MCF 10A (cell line): Measurements from ENCODE around the gene RCAN2. TPM values are rescaled to one million over a fixed set of nuclear protein-coding genes. Genes with fewer than 3 reads are reported as not detected.

Source experiments
- BruUV-seq: library from RNA; stranded (reverse); fragments of 400-500 nt; replicated peaks from 2 replicates; lab custom pipeline; 2021; lab: Mats Ljungman, UMichigan
- CTCF ChIA-PET: fragments of 300-600 bp; sonication (Branson Sonifier 250); formaldehyde crosslinking; extraction: SDS; loops from one replicate; lab custom pipeline; 2021; ENCODE audit warnings: antibody characterized with exemption, inconsistent platforms; lab: Yijun Ruan, JAX
- POLR2A ChIA-PET: fragments of 300-600, 350-650 bp; sonication (Branson Sonifier 250); formaldehyde crosslinking; extraction: SDS; loops from one replicate; lab custom pipeline; 2020; ENCODE audit warnings: antibody characterized with exemption, inconsistent platforms; lab: Yijun Ruan, JAX
- DNase-seq: peaks from one replicate; pipeline ENCODE4 v3.0.0-alpha.2; 2018; ENCODE audit not compliant: unreplicated experiment
- H3K27ac Mint-ChIP-seq: one replicate; pipeline ENCODE4 v1.8.0; 2022; ENCODE audit warnings: mild to moderate bottlenecking, low read depth, mixed read lengths; ENCODE audit not compliant: unreplicated experiment
- H3K27me3 Mint-ChIP-seq: one replicate; pipeline ENCODE4 v1.8.0; 2022; ENCODE audit warnings: mixed read lengths; ENCODE audit not compliant: insufficient read depth, unreplicated experiment
- H3K36me3 Mint-ChIP-seq: one replicate; pipeline ENCODE4 v1.8.0; 2022; ENCODE audit warnings: mild to moderate bottlenecking, moderate library complexity, mixed read lengths; ENCODE audit not compliant: insufficient read depth, unreplicated experiment
- H3K4me1 Mint-ChIP-seq: one replicate; pipeline ENCODE4 v1.8.0; 2022; ENCODE audit warnings: mixed read lengths; ENCODE audit not compliant: insufficient read depth, unreplicated experiment
- H3K4me3 Mint-ChIP-seq: one replicate; pipeline ENCODE4 v1.8.0; 2022; ENCODE audit warnings: mild to moderate bottlenecking, moderate library complexity, mixed read lengths; ENCODE audit not compliant: unreplicated experiment
- H3K9me3 Mint-ChIP-seq: one replicate; pipeline ENCODE4 v1.8.0; 2022; ENCODE audit warnings: mixed read lengths; ENCODE audit not compliant: unreplicated experiment
- CTCF ChIP-seq: fragments of 200-600 bp; IDR thresholded peaks from one replicate; pipeline ENCODE4 v1.8.0; 2022; ENCODE audit warnings: antibody characterized with exemption, mild to moderate bottlenecking; ENCODE audit not compliant: unreplicated experiment
- intact Hi-C: fragments of 100-400 bp; cut with micrococcal nuclease; formaldehyde crosslinking; loops from 2 replicates; pipeline ENCODE4 v1.14.1; 2022
- total RNA-seq: library from RNA; stranded (reverse); gene quantifications from 2 replicates; pipeline ENCODE4 v1.2.3, GENCODE V29; 2022

Gene RCAN2
- total RNA-seq, 1 experiment from 2014 or later, result 0.09 TPM

- no TSS peak for BruUV-seq
- no peak for DNase-seq
- intact Hi-C loops, result no loop called here
- H3K4me1 Mint-ChIP-seq, result peaks cover 6% of the 10 kb centered on the region
- no peak for TF ChIP-seq CTCF
- H3K27ac Mint-ChIP-seq, result no peak overlapping the region
- no peaks in the 10 kb centered on the region for H3K36me3 Mint-ChIP-seq
- peaks cover 19% of the 10 kb centered on the region for H3K27me3 Mint-ChIP-seq
- ChIA-PET CTCF (no interaction called here), POLR2A (no interaction called here)
- H3K4me3 Mint-ChIP-seq, result no peak overlapping the region
- no peaks in the 10 kb centered on the region for H3K9me3 Mint-ChIP-seq
Measured at GRCh38 chr6:46504242-46504641, 13.0 kb upstream of the RCAN2 start.

DNA sequence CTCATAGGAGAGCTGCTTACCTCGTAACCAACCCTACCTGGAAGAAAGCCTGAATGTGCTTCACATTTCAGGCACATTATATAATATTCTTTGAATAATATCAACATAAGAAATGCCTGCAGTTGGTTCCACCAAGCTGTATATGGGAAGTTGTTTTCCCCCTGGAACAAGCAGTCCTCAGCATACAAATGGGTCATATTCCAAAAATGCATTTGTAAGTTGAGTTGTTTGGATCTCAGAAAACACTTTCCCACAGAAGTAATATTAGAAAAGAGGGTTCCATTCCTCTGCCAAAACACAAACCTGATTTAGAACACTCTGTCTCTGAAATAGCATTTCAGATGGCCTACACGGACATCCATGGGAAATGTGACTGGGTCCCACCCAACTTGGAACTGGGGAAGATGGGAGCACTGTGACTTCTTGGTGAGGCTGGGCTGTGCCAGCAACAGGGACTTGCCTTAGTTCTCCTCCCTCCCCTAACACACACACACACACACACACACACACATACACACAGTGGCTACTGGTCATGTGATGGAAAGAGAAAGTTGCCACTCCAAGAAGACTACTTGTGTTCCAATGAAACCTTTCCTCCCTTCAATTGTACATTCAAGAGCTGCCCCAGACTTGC lies 11.4 kb upstream of the RCAN2 start:
- no peak overlapping the region for H3K27ac Mint-ChIP-seq
- H3K4me1 Mint-ChIP-seq, result peaks cover 6% of the 10 kb centered on the region
- TF ChIP-seq CTCF, result no peak
- BruUV-seq, result no TSS peak
- ChIA-PET CTCF (interaction anchor here (0.8 kb wide), 1 partner anchor 10 kb away, joined by 3 read pairs; no protein-coding TSS in a partner anchor), POLR2A (no interaction called here)
- no peak overlapping the region for H3K4me3 Mint-ChIP-seq
- intact Hi-C loops, result no loop called here
- peaks cover 29% of the 10 kb centered on the region for H3K27me3 Mint-ChIP-seq
- H3K36me3 Mint-ChIP-seq, result no peaks in the 10 kb centered on the region
- no peaks in the 10 kb centered on the region for H3K9me3 Mint-ChIP-seq
- DNase-seq, result no peak

DNA sequence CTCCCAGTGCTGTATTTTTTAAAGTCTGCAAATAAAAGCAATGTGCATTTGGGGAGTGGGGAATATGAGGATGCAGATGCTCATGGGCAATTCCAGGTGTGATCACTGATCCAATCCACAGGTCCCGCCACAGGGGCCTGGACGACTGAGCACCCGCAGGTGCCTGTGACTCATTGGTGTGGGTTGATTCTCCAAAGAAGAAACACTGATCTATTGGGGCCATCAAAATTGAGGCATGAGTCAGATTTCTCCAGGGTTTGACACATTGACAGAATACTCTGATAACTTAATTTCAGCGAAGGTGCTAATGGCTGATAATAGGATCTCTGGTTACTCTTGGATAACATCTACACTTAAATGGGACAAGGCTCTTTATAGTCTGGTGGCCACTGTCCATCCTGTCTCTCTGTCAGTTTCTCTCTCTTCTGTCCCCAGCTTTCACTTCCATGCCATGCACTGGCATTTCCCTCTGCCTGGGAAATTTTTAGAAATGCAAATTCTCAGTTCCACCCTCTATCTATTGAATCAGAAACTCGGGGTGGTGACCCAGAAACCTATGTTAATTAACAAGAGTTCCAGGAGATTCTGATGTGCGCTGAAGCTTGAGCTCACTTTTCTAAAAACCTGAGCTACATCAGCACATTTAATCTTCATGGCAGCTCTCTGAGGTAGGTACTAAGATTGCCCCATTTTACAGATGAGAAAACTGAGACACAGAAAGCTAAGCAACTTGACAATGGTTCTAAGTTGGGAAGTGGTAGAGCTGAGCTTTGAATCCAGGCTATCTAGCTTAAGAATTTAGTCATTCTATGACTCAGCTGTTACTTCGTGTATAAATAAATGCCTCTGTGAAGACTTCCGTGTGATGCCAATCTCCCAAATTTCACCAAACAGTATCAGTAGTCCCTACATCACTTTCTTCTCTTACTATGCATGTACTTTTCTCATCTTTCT lies 10.2 kb upstream of the RCAN2 start:
- intact Hi-C loops, result no loop called here
- H3K4me3 Mint-ChIP-seq, result no peak overlapping the region
- no peaks in the 10 kb centered on the region for H3K36me3 Mint-ChIP-seq
- DNase-seq, result peak; percentile 17
- peaks cover 6% of the 10 kb centered on the region for H3K4me1 Mint-ChIP-seq
- POLR2A ChIA-PET, result no interaction called here
- no peak for TF ChIP-seq CTCF
- BruUV-seq, result no TSS peak
- peaks cover 41% of the 10 kb centered on the region for H3K27me3 Mint-ChIP-seq
- no peak overlapping the region for H3K27ac Mint-ChIP-seq
- CTCF ChIA-PET, result interaction anchor here (0.6 to 0.8 kb wide), 3 partner anchors 8 to 159 kb away, joined by 3 read pairs; no protein-coding TSS in a partner anchor
- no peaks in the 10 kb centered on the region for H3K9me3 Mint-ChIP-seq

- ChIA-PET POLR2A (no interaction called here), CTCF (no interaction called here)
- peaks cover 6% of the 10 kb centered on the region for H3K4me1 Mint-ChIP-seq
- H3K4me3 Mint-ChIP-seq, result no peak overlapping the region
- no peaks in the 10 kb centered on the region for H3K36me3 Mint-ChIP-seq
- no peak overlapping the region for H3K27ac Mint-ChIP-seq
- no peak for TF ChIP-seq CTCF
- DNase-seq, result no peak
- intact Hi-C loops, result no loop called here
- peaks cover 52% of the 10 kb centered on the region for H3K27me3 Mint-ChIP-seq
- no TSS peak for BruUV-seq
- no peaks in the 10 kb centered on the region for H3K9me3 Mint-ChIP-seq
Measured at GRCh38 chr6:46500382-46500781, 9.1 kb upstream of the RCAN2 start.
